Thyroid gland (tissue), 4 donors: ENCODE measurements around the gene P2RX3. TPM values are rescaled to one million over a fixed set of nuclear protein-coding genes. Genes with fewer than 3 reads are reported as not detected.

Experiments
- DNase-seq, 2 donors: peaks; one replicate each; pipeline ENCODE4 v3.0.0-alpha.2; 2019
- H3K27ac ChIP-seq, 3 donors: fragments of 200-600 bp; sonication (generic); 1 replicate in 2 of 3; 2 replicates in 1 of 3; pipeline ENCODE4 v1.5.1; 2016 to 2019; ENCODE audit warnings: mild to moderate bottlenecking in 1 of 3, moderate library complexity in 1 of 3
- H3K27me3 ChIP-seq: fragments of 200-600 bp; sonication (generic); one replicate; pipeline ENCODE4 v1.5.1; 2019
- H3K36me3 ChIP-seq, 2 donors: fragments of 200-600 bp; sonication (generic); one replicate each; pipeline ENCODE4 v1.5.1; 2016 to 2019
- H3K4me1 ChIP-seq, 2 donors: fragments of 200-600 bp; sonication (generic); one replicate each; pipeline ENCODE4 v1.5.1; 2017 to 2019
- H3K4me3 ChIP-seq, 3 donors: fragments of 200-600 bp; sonication (generic); replicated peaks in 1 of 3; 1 replicate in 2 of 3; 2 replicates in 1 of 3; pipeline ENCODE4 v1.5.1; 2016; ENCODE audit warnings: mild to moderate bottlenecking in 1 of 3
- H3K9me3 ChIP-seq: fragments of 200-600 bp; sonication (generic); one replicate; pipeline ENCODE4 v1.5.1; 2017
- CTCF ChIP-seq, 6 experiments: fragments of 200-600 bp in 3 of 6; fragments of 450-650 bp in 3 of 6; sonication (generic) in 3 of 6; IDR thresholded peaks; one replicate each; pipeline ENCODE4 v1.5.1; 2016 to 2019; ENCODE audit warnings: antibody characterized with exemption in 6 of 6, mild to moderate bottlenecking in 2 of 6, inconsistent platforms in 1 of 6, moderate library complexity in 1 of 6
- POLR2A ChIP-seq, 2 donors: fragments of 450-650 bp; IDR thresholded peaks; one replicate each; pipeline ENCODE4 v1.6.1; 2017; ENCODE audit warnings: antibody characterized with exemption in 2 of 2, mild to moderate bottlenecking in 2 of 2, moderate library complexity in 1 of 2
- WGBS, 2 donors: methylation state at CpG; one replicate each; pipeline ENCODE4 v1.1.5; 2017; 5-methylcytosine and 5-hydroxymethylcytosine counted together
- intact Hi-C: fragments of 100-400 bp; cut with DNase I; formaldehyde crosslinking; loops from one replicate; pipeline ENCODE4 v1.15.1; 2023
- total RNA-seq, 4 donors: library from RNA; depleted of rRNA; stranded (reverse); fragments of >200 nt; gene quantifications; one replicate each; pipeline ENCODE4 v1.2.3, GENCODE V29; 2016

The P2RX3 gene
- total RNA-seq, 4 donors from 2014 or later = not detected

- peak overlapping the region; percentile 7 to 78 (median 29) for H3K27ac ChIP-seq
- H3K36me3 ChIP-seq = peaks cover 38 to 45% of the 10 kb centered on the region in 2 donors
- H3K9me3 ChIP-seq = no peaks in the 10 kb centered on the region
- no peak for TF ChIP-seq POLR2A (IDR thresholded peaks at IDR 0.05)
- TF ChIP-seq CTCF (IDR thresholded peaks at IDR 0.05) = no peak
- DNase-seq = peak in 1 of 2 donors; percentile 46
- WGBS, 2 donors = 24 to 47% methylated on average over 1 to 2 of the region's 2 CpGs
- no peaks in the 10 kb centered on the region for H3K27me3 ChIP-seq
- no peak overlapping the region for H3K4me3 ChIP-seq
- intact Hi-C loops = no loop called here
- peaks cover 53 to 77% of the 10 kb centered on the region in 2 donors for H3K4me1 ChIP-seq
These were observed 20.0 kb upstream of the P2RX3 start for GRCh38 chr11:57318178-57318577.

DNA sequence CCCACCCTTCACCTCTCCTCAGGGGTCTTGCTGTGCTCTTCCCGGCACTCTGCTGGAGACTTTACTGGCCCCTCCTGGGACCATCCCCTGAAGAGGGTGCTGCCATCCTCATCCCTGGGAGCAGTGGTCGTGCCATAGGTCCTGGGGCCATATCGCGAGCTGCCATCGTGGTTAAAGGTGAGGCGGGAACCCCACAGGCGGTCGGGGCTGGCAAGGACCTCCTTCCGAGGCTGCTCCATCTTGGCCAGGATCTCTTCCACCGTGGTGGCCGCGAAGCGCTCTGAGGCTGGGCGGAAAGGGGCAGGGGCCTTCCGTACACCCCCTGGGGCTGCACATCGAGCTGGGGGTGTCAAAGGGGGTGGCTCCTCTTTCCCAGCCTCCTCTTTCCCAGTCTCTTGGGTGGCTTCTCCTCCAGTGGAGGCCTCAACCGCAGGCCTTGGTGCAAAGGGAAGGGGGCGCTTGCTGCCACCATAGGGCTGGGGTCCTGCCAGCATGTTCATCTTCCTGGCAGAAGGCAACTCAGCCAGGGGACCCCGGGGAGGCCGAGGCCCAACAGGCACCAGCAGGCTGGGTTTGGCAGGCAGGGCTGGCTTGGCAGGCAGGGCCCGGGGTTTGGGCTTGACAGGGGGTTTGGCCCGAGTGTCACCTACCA is 18.0 kb upstream of the P2RX3 start:
- 91 to 95% methylated on average over 6 to 18 of the region's 22 CpGs for WGBS, 2 donors
- H3K27me3 ChIP-seq = no peaks in the 10 kb centered on the region
- no peak for TF ChIP-seq CTCF (IDR thresholded peaks at IDR 0.05)
- no peak overlapping the region for H3K4me3 ChIP-seq
- intact Hi-C loops = no loop called here
- no peak for DNase-seq
- peaks cover 19 to 25% of the 10 kb centered on the region in 2 donors for H3K36me3 ChIP-seq
- peak overlapping the region in 1 of 3 donors; percentile 99 for H3K27ac ChIP-seq
- H3K9me3 ChIP-seq = no peaks in the 10 kb centered on the region
- peaks cover 62 to 80% of the 10 kb centered on the region in 2 donors for H3K4me1 ChIP-seq

GRCh38 chr11:57320719-57321387 is 17.3 kb upstream of the P2RX3 start:
- 74 to 83% methylated on average over 2 of the region's 2 CpGs for WGBS, 2 donors

GRCh38 chr11:57321388-57322255 is 16.5 kb upstream of the P2RX3 start:
- Histone ChIP-seq H3K4me3 (peak overlapping the region in 1 of 3 donors; percentile 87), H3K9me3 (no peaks in the 10 kb centered on the region), H3K27me3 (no peaks in the 10 kb centered on the region), H3K27ac (peak overlapping the region; percentile 74 to 99 (median 97)), H3K4me1 (peaks cover 66 to 79% of the 10 kb centered on the region in 2 donors), H3K36me3 (peaks cover 18 to 19% of the 10 kb centered on the region in 2 donors)
- TF ChIP-seq POLR2A (IDR thresholded peaks at IDR 0.05) = no peak
- TF ChIP-seq CTCF (IDR thresholded peaks at IDR 0.05) = no peak
- WGBS, 2 donors = 16 to 27% methylated on average over 6 of the region's 6 CpGs
- intact Hi-C loops = no loop called here
- peak; percentile 53 to 63 for DNase-seq

More at GRCh38 chr11:57320719-57321387, 17.3 kb upstream of the P2RX3 start:
- Histone ChIP-seq H3K4me3 (no peak overlapping the region), H3K27me3 (no peaks in the 10 kb centered on the region), H3K9me3 (no peaks in the 10 kb centered on the region), H3K27ac (peak overlapping the region; percentile 0 to 99 (median 97)), H3K4me1 (peaks cover 62 to 79% of the 10 kb centered on the region in 2 donors), H3K36me3 (peaks cover 19% of the 10 kb centered on the region in 2 donors)
- TF ChIP-seq CTCF (IDR thresholded peaks at IDR 0.05) = no peak
- TF ChIP-seq POLR2A (IDR thresholded peaks at IDR 0.05) = no peak
- intact Hi-C loops = no loop called here
- DNase-seq = peak in 1 of 2 donors; percentile 50
